Esophagus muscularis mucosa (tissue), 4 donors: ENCODE results near the gene RUNX2. TPM values are rescaled to one million over a fixed set of nuclear protein-coding genes. Genes with fewer than 3 reads are reported as not detected.

Experiments
- DNase-seq: peaks from one replicate; pipeline ENCODE4 v3.0.0-alpha.2; 2017; ENCODE audit errors: extremely low spot score
- H3K27ac ChIP-seq, 4 donors: fragments of 200-600 bp; sonication (generic); replicated peaks in 1 of 4; 1 replicate in 3 of 4; 2 replicates in 1 of 4; pipeline ENCODE4 v1.5.1; 2016 to 2019; ENCODE audit warnings: mild to moderate bottlenecking in 1 of 4
- H3K27me3 ChIP-seq, 4 donors: fragments of 200-600 bp; sonication (generic); one replicate each; pipeline versions ENCODE4 v1.5.1 to v1.6.0; 2016 to 2019
- H3K36me3 ChIP-seq, 4 donors: fragments of 200-600 bp; sonication (generic); one replicate each; pipeline ENCODE4 v1.5.1; 2016 to 2019
- H3K4me1 ChIP-seq, 4 donors: fragments of 200-600 bp; sonication (generic); one replicate each; pipeline ENCODE4 v1.5.1; 2016 to 2019
- H3K4me3 ChIP-seq, 4 donors: fragments of 200-600 bp; sonication (generic); 1 replicate in 2 of 4; 2 replicates in 2 of 4; pipeline ENCODE4 v1.5.1; 2016 to 2019; ENCODE audit warnings: mild to moderate bottlenecking in 4 of 4, moderate library complexity in 1 of 4
- H3K9me3 ChIP-seq, 4 donors: fragments of 200-600 bp; sonication (generic); 1 replicate in 3 of 4; 2 replicates in 1 of 4; pipeline ENCODE4 v1.5.1; 2016 to 2019
- CTCF ChIP-seq, 3 experiments: fragments of 200-600 bp in 2 of 3; fragments of 450-650 bp in 1 of 3; sonication (generic) in 2 of 3; IDR thresholded peaks; one replicate each; pipeline ENCODE4 v1.5.1; 2017 to 2019; ENCODE audit warnings: antibody characterized with exemption in 3 of 3, mild to moderate bottlenecking in 2 of 3, moderate library complexity in 1 of 3
- EP300 ChIP-seq: sonication (generic); formaldehyde crosslinking; IDR thresholded peaks from one replicate; pipeline ENCODE4 v1.6.1; 2017; ENCODE audit warnings: antibody characterized with exemption
- POLR2A ChIP-seq: fragments of 450-650 bp; IDR thresholded peaks from one replicate; pipeline ENCODE4 v1.6.1; 2017; ENCODE audit warnings: antibody characterized with exemption, moderate library complexity, mild to moderate bottlenecking, low read depth
- POLR2AphosphoS5 ChIP-seq, 2 donors: sonication (generic); formaldehyde crosslinking; IDR thresholded peaks; one replicate each; pipeline ENCODE4 v1.6.1; 2017; ENCODE audit warnings: antibody characterized with exemption in 2 of 2
- WGBS: methylation state at CpG from one replicate; pipeline ENCODE4 v1.1.5; 2018; 5-methylcytosine and 5-hydroxymethylcytosine counted together
- intact Hi-C: fragments of 100-400 bp; cut with DNase I; formaldehyde crosslinking; loops from one replicate; pipeline ENCODE4 v1.15.1; 2023
- total RNA-seq, 4 donors: library from RNA; depleted of rRNA; stranded (reverse); fragments of >200 nt; gene quantifications; one replicate each; pipeline versions ENCODE4 v1.1.0 to v1.2.1, GENCODE V29; 2016

Gene RUNX2
- total RNA-seq, 4 donors from 2014 or later, result 1.0 to 1.6 (median 1.4) TPM

- Histone ChIP-seq H3K27me3 (peaks cover 0 to 11% (median 0%) of the 10 kb centered on the region in 4 donors), H3K9me3 (no peaks in the 10 kb centered on the region), H3K4me3 (no peak overlapping the region), H3K4me1 (peaks cover 15 to 17% (median 16%) of the 10 kb centered on the region in 4 donors), H3K36me3 (no peaks in the 10 kb centered on the region), H3K27ac (no peak overlapping the region)
- TF ChIP-seq POLR2AphosphoS5 (IDR thresholded peaks at IDR 0.05) (no peak), EP300 (no peak), CTCF (IDR thresholded peaks at IDR 0.05) (no peak), POLR2A (no peak)
- 80% methylated on average over 2 of the region's 2 CpGs for WGBS
- intact Hi-C loops, result no loop called here
- no peak for DNase-seq
Measured at GRCh38 chr6:45447716-45448115, 119.6 kb downstream of the RUNX2 start.

GRCh38 chr6:45448417-45449389, 120.6 kb downstream of the RUNX2 start:
- no peaks in the 10 kb centered on the region for H3K9me3 ChIP-seq
- H3K4me3 ChIP-seq, result no peak overlapping the region
- H3K27ac ChIP-seq, result no peak overlapping the region
- H3K4me1 ChIP-seq, result peaks cover 15 to 17% (median 16%) of the 10 kb centered on the region in 4 donors
- no peak for TF ChIP-seq CTCF (IDR thresholded peaks at IDR 0.05)
- no peak for TF ChIP-seq POLR2A
- TF ChIP-seq EP300, result no peak
- TF ChIP-seq POLR2AphosphoS5 (IDR thresholded peaks at IDR 0.05), result no peak
- WGBS, result 89% methylated on average over 8 of the region's 8 CpGs
- DNase-seq, result no peak
- no peaks in the 10 kb centered on the region for H3K36me3 ChIP-seq
- peaks cover 0 to 11% (median 0%) of the 10 kb centered on the region in 4 donors for H3K27me3 ChIP-seq
- intact Hi-C loops, result no loop called here

- Histone ChIP-seq H3K27ac (no peak overlapping the region), H3K9me3 (no peaks in the 10 kb centered on the region), H3K36me3 (no peaks in the 10 kb centered on the region), H3K4me3 (no peak overlapping the region), H3K4me1 (peaks cover 13 to 14% (median 13%) of the 10 kb centered on the region in 4 donors), H3K27me3 (peaks cover 0 to 9% (median 0%) of the 10 kb centered on the region in 4 donors)
- no peak for DNase-seq
- TF ChIP-seq CTCF (IDR thresholded peaks at IDR 0.05), result no peak
- TF ChIP-seq POLR2AphosphoS5 (IDR thresholded peaks at IDR 0.05), result no peak
- no peak for TF ChIP-seq EP300
- TF ChIP-seq POLR2A, result no peak
- 93% methylated on average over 4 of the region's 4 CpGs for WGBS
- intact Hi-C loops, result no loop called here
Measured at GRCh38 chr6:45450132-45450531, 122.0 kb downstream of the RUNX2 start.

- no peak overlapping the region for H3K27ac ChIP-seq
- peaks cover 6 to 7% (median 6%) of the 10 kb centered on the region in 4 donors for H3K4me1 ChIP-seq
- H3K4me3 ChIP-seq, result no peak overlapping the region
- H3K9me3 ChIP-seq, result no peaks in the 10 kb centered on the region
- intact Hi-C loops, result no loop called here
- TF ChIP-seq CTCF (IDR thresholded peaks at IDR 0.05) (no peak), EP300 (no peak)
- DNase-seq, result no peak
- no peaks in the 10 kb centered on the region for H3K36me3 ChIP-seq
- 80% methylated on average over 3 of the region's 3 CpGs for WGBS
- H3K27me3 ChIP-seq, result peaks cover 0 to 9% (median 0%) of the 10 kb centered on the region in 4 donors
Measured at GRCh38 chr6:45450831-45451230, 122.7 kb downstream of the RUNX2 start.
